ENCODE measurements around the gene PRR22.

PRR22 gene

GRCh38 chr19:5822181-5822844 lies 37.8 kb upstream of the PRR22 start:
- TF ChIP-seq CTCF (IDR thresholded peaks at IDR 0.05; ENCODE audit: extremely low read depth, missing control alignments) = no peak
- no peak for DNase-seq (ENCODE audit: low spot score)

- TF ChIP-seq CTCF (IDR thresholded peaks at IDR 0.05; ENCODE audit: extremely low read depth, missing control alignments) = no peak
- no peak for DNase-seq (ENCODE audit: low spot score)
These were observed 37.1 kb upstream of the PRR22 start for GRCh38 chr19:5821521-5822180.

- no peak for TF ChIP-seq CTCF (IDR thresholded peaks at IDR 0.05; ENCODE audit: extremely low read depth, missing control alignments)
- no peak for DNase-seq (ENCODE audit: low spot score)
These were observed 36.2 kb upstream of the PRR22 start for GRCh38 chr19:5820785-5821184.

GRCh38 chr19:5818594-5818993 lies 34.0 kb upstream of the PRR22 start:
- no peak for DNase-seq (ENCODE audit: low spot score)
- no peak for TF ChIP-seq CTCF (IDR thresholded peaks at IDR 0.05; ENCODE audit: extremely low read depth, missing control alignments)

GRCh38 chr19:5817218-5817617 lies 32.7 kb upstream of the PRR22 start:
- DNase-seq (ENCODE audit: low spot score) = no peak
- no peak for TF ChIP-seq CTCF (IDR thresholded peaks at IDR 0.05; ENCODE audit: extremely low read depth, missing control alignments)

GRCh38 chr19:5814852-5815246 lies 30.3 kb upstream of the PRR22 start:
- no peak for TF ChIP-seq CTCF (IDR thresholded peaks at IDR 0.05; ENCODE audit: extremely low read depth, missing control alignments)
- DNase-seq (ENCODE audit: low spot score) = no peak

- TF ChIP-seq CTCF (IDR thresholded peaks at IDR 0.05; ENCODE audit: extremely low read depth, missing control alignments) = no peak
- DNase-seq (ENCODE audit: low spot score) = no peak
These were observed 29.7 kb upstream of the PRR22 start for GRCh38 chr19:5814123-5814851.

Measured in GM20000 (cell line).